ENCODE data around the gene SIGLEC14. TPM values are rescaled to one million over a fixed set of nuclear protein-coding genes. Genes with fewer than 3 reads are reported as not detected.
A peak's percentile ranks its signal among the peaks of the same experiment; 100 is the strongest.

SIGLEC14 gene
- polyA plus RNA-seq, 1 donor from 2014 or later, result not detected

- Histone ChIP-seq H3K9ac (ENCODE audit: low read length) (no peak overlapping the region), H2AFZ (ENCODE audit: low read depth, low read length) (no peak overlapping the region), H3K79me2 (replicated peaks; ENCODE audit: insufficient read depth, low read length) (no peaks in the 10 kb centered on the region), H3K27ac (ENCODE audit: low read length) (no peak overlapping the region), H3K27me3 (ENCODE audit: insufficient read depth, low read depth, low read length) (no peaks in the 10 kb centered on the region), H4K20me1 (ENCODE audit: insufficient read depth) (no peaks in the 10 kb centered on the region), H3K36me3 (ENCODE audit: insufficient read depth, low read length) (no peaks in the 10 kb centered on the region), H3K4me3 (ENCODE audit: low read length) (no peak overlapping the region), H3F3A (ENCODE audit: insufficient read depth, low read length, poor library complexity, severe bottlenecking) (no peaks in the 10 kb centered on the region), H3K9me2 (ENCODE audit: insufficient read depth, low read length) (no peaks in the 10 kb centered on the region), H3K9me3 (ENCODE audit: low read length) (no peaks in the 10 kb centered on the region), H3K4me2 (ENCODE audit: low read length) (no peak overlapping the region)
- TF ChIP-seq REST (IDR thresholded peaks at IDR 0.05; ENCODE audit: borderline replicate concordance) (peak; percentile 70), RAD21 (conservative IDR thresholded peaks at IDR 0.05) (no peak)
These were observed 38.6 kb downstream of the SIGLEC14 start for GRCh38 chr19:51607920-51608562.

GRCh38 chr19:51607077-51607476 lies 39.5 kb downstream of the SIGLEC14 start:
- Histone ChIP-seq H3K4me3 (ENCODE audit: low read length) (no peak overlapping the region), H3K9ac (ENCODE audit: low read length) (no peak overlapping the region), H3F3A (ENCODE audit: insufficient read depth, low read length, poor library complexity, severe bottlenecking) (no peaks in the 10 kb centered on the region), H3K79me2 (replicated peaks; ENCODE audit: insufficient read depth, low read length) (no peaks in the 10 kb centered on the region), H4K20me1 (ENCODE audit: insufficient read depth) (no peaks in the 10 kb centered on the region), H2AFZ (ENCODE audit: low read depth, low read length) (no peak overlapping the region), H3K9me3 (ENCODE audit: low read length) (no peaks in the 10 kb centered on the region), H3K27me3 (ENCODE audit: insufficient read depth, low read depth, low read length) (no peaks in the 10 kb centered on the region), H3K4me2 (ENCODE audit: low read length) (no peak overlapping the region), H3K27ac (ENCODE audit: low read length) (no peak overlapping the region), H3K9me2 (ENCODE audit: insufficient read depth, low read length) (no peaks in the 10 kb centered on the region), H3K36me3 (ENCODE audit: insufficient read depth, low read length) (no peaks in the 10 kb centered on the region)
- TF ChIP-seq POLR2AphosphoS5 (IDR thresholded peaks at IDR 0.05) (no peak), MXI1 (conservative IDR thresholded peaks at IDR 0.05; ENCODE audit: poor library complexity, severe bottlenecking) (no peak), RAD21 (conservative IDR thresholded peaks at IDR 0.05) (no peak), TAF1 (IDR thresholded peaks at IDR 0.05; ENCODE audit: low read depth) (no peak), SMC3 (conservative IDR thresholded peaks at IDR 0.05; ENCODE audit: poor library complexity) (no peak), CTCF (IDR thresholded peaks at IDR 0.05; ENCODE audit: poor library complexity, severe bottlenecking) (no peak), EP300 (conservative IDR thresholded peaks at IDR 0.05; ENCODE audit: poor library complexity, severe bottlenecking) (no peak), EZH2 (IDR thresholded peaks at IDR 0.05; ENCODE audit: borderline replicate concordance, insufficient read depth, low read length, poor library complexity, severe bottlenecking) (no peak), REST (IDR thresholded peaks at IDR 0.05; ENCODE audit: borderline replicate concordance) (no peak)
